Left ventricle myocardium inferior (tissue), 1 donor: ENCODE data around the gene CIDEB. TPM values are rescaled to one million over a fixed set of nuclear protein-coding genes. Genes with fewer than 3 reads are reported as not detected.
A peak's percentile ranks its signal among the peaks of the same experiment; 100 is the strongest.

Experiments
- DNase-seq: peaks from one replicate; pipeline ENCODE4 v3.0.0-alpha.2; 2020
- H3K27ac ChIP-seq: fragments of 200-600 bp; replicated peaks from 2 replicates; pipeline ENCODE4 v1.8.0; 2021
- H3K27me3 ChIP-seq: fragments of 200-600 bp; 2 replicates; pipeline ENCODE4 v1.8.0; 2021; ENCODE audit warnings: low read depth
- H3K36me3 ChIP-seq: fragments of 200-600 bp; 2 replicates; pipeline ENCODE4 v1.8.0; 2021
- H3K4me1 ChIP-seq: fragments of 200-600 bp; 2 replicates; pipeline ENCODE4 v1.8.0; 2021
- H3K4me3 ChIP-seq: fragments of 200-600 bp; 2 replicates; pipeline ENCODE4 v1.8.0; 2021; ENCODE audit warnings: mild to moderate bottlenecking, moderate library complexity
- H3K9me3 ChIP-seq: fragments of 200-600 bp; replicated peaks from 2 replicates; pipeline ENCODE4 v1.8.0; 2021
- CTCF ChIP-seq: fragments of 200-600 bp; IDR thresholded peaks from 2 replicates; pipeline ENCODE4 v1.8.0; 2021; ENCODE audit warnings: antibody characterized with exemption, mild to moderate bottlenecking, borderline replicate concordance
- intact Hi-C: fragments of 100-400 bp; cut with micrococcal nuclease; formaldehyde crosslinking; loops from one replicate; pipeline ENCODE4 v1.11.0; 2022
- total RNA-seq: library from RNA; stranded (reverse); fragmentation: NEBNext Ultra II Directional; extraction: Animal tissue kit (Norgen Biotek cat#: 25700); gene quantifications from one replicate; pipeline ENCODE4 v1.2.1, GENCODE V29; 2021
- donor health status: DM: no; HTN: yes; CAD: no; lungs with severe emphysema.

CIDEB gene
- total RNA-seq, 1 donor from 2014 or later: 3.1 TPM

DNA sequence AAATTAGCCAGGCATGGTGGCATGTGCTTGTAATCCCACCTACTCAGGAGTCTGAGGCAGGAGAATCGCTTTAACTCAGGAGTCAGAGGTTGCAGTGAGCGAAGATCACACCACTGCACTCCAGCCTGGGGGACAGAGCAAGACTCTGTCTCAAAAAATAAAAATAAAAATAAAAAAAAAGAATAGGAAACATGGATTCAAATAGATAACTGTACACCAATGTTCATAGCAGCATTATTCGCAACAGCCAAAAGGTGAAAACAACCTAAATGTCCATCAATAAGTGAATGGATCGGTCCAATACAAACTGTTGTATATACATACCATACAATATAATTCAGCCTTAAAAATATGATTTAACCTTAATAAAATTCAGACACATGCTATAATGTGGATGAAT is 35.1 kb upstream of the CIDEB start:
- Histone ChIP-seq H3K27me3 (peaks cover 51% of the 10 kb centered on the region), H3K4me3 (no peak overlapping the region), H3K27ac (no peak overlapping the region), H3K9me3 (no peaks in the 10 kb centered on the region), H3K4me1 (peaks cover 40% of the 10 kb centered on the region), H3K36me3 (no peaks in the 10 kb centered on the region)
- intact Hi-C loops: no loop called here
- no peak for TF ChIP-seq CTCF
- DNase-seq: no peak

- TF ChIP-seq CTCF: no peak
Observed at GRCh38 chr14:24340606-24341005, 32.8 kb upstream of the CIDEB start.

GRCh38 chr14:24339284-24340151 is 31.7 kb upstream of the CIDEB start, which contains the start of gene RIPK3:
TSS of gene RIPK3 (minus strand) at chr14:24339991. CDS start at chr14:24339826, 165 bp downstream.
- Histone ChIP-seq H3K9me3 (no peaks in the 10 kb centered on the region), H3K4me3 (peak within 1 kb of the TSS; percentile 67), H3K4me1 (peaks cover 40% of the 10 kb centered on the region), H3K27me3 (peaks cover 72% of the 10 kb centered on the region), H3K36me3 (no peaks in the 10 kb centered on the region), H3K27ac (peak within 1 kb of the TSS; percentile 70)
- intact Hi-C loops: no loop called here
- peak; percentile 47 for DNase-seq
- TF ChIP-seq CTCF: no peak

More at GRCh38 chr14:24340606-24341005, 32.8 kb upstream of the CIDEB start:
- peaks cover 66% of the 10 kb centered on the region for H3K27me3 ChIP-seq
- peaks cover 29% of the 10 kb centered on the region for H3K4me1 ChIP-seq
- H3K4me3 ChIP-seq: no peak overlapping the region
- H3K9me3 ChIP-seq: no peaks in the 10 kb centered on the region
- intact Hi-C loops: no loop called here
- H3K27ac ChIP-seq: no peak overlapping the region
- no peak for DNase-seq
- H3K36me3 ChIP-seq: no peaks in the 10 kb centered on the region

DNA sequence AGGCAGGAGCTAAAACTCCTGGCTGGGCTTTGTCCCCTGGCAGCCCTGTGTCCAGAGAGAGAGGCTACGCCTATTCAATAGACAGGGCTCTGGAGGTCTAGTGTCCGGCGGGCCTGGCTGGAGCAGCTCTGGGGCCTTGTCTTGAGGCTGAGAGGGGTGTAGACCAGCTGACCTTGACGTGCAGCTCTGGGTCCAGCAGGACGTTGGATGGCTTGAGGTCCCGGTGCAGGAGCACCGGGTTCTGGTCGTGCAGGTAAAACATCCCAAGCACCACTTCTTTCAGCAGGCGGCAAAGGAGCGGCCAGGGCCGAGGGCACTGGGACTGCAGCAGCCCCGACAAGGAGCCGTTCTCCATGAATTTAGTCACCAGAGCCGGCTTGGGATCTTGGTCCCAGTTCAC is 31.1 kb upstream of the CIDEB start:
- Histone ChIP-seq H3K9me3 (no peaks in the 10 kb centered on the region), H3K4me3 (peak overlapping the region; percentile 67), H3K27ac (peak overlapping the region; percentile 70), H3K4me1 (peaks cover 45% of the 10 kb centered on the region), H3K27me3 (peaks cover 78% of the 10 kb centered on the region), H3K36me3 (no peaks in the 10 kb centered on the region)
- intact Hi-C loops: no loop called here
- no peak for TF ChIP-seq CTCF
- DNase-seq: no peak

DNA sequence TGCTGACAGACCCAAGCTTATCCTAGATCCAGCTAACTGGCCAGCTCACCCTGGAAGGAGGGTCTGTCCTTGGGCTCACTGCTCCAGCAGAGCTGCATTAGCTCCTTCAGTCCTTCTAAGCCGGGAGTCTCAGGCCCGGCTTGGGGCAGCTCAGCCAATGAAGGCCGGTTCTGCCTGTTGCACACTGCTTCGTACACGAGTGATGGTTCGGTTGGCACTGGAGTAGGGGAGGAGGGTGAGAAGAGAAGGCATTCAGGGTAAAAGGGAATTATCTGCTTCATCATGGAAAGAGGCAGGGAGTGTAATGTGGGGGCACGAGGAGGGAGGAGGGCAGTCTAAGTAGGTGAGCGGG is 30.0 kb upstream of the CIDEB start:
- H3K27me3 ChIP-seq: peaks cover 88% of the 10 kb centered on the region
- TF ChIP-seq CTCF: no peak
- H3K4me1 ChIP-seq: peaks cover 53% of the 10 kb centered on the region
- H3K27ac ChIP-seq: no peak overlapping the region
- no peaks in the 10 kb centered on the region for H3K9me3 ChIP-seq
- DNase-seq: no peak
- H3K4me3 ChIP-seq: no peak overlapping the region
- intact Hi-C loops: no loop called here
- H3K36me3 ChIP-seq: no peaks in the 10 kb centered on the region
